22Rv1 (cell line): ENCODE data around the gene KIF1A.

Source experiments
- CTCF ChIP-seq: fragments of 450-650 bp; IDR thresholded peaks from 2 replicates; pipeline ENCODE4 v1.5.1; 2017; ENCODE audit warnings: mild to moderate bottlenecking
- ZFX ChIP-seq: fragments of 450-650 bp; IDR thresholded peaks from 2 replicates; pipeline ENCODE4 v1.6.1; 2017; ENCODE audit warnings: antibody characterized with exemption, borderline replicate concordance

GRCh38 chr2:240817496-240818292, 2.3 kb downstream of the KIF1A start:
- TF ChIP-seq CTCF (no peak), ZFX (no peak)
